ENCODE measurements around the gene MAGI2.

Gene MAGI2

GRCh38 chr7:79285756-79286155, 167.7 kb downstream of the MAGI2 start:
- Histone ChIP-seq H3K4me2 (ENCODE audit: low read length) (no peak overlapping the region), H3K36me3 (ENCODE audit: control insufficient read depth, low read length) (no peaks in the 10 kb centered on the region), H3K4me1 (ENCODE audit: control insufficient read depth, low read length) (no peaks in the 10 kb centered on the region), H3K79me2 (ENCODE audit: control insufficient read depth, low read length) (no peaks in the 10 kb centered on the region), H3F3A (ENCODE audit: control insufficient read depth, insufficient read depth) (no peaks in the 10 kb centered on the region), H3K27me3 (ENCODE audit: control insufficient read depth, low read length) (no peaks in the 10 kb centered on the region), H3K9me2 (replicated peaks; ENCODE audit: control insufficient read depth, low read length) (no peaks in the 10 kb centered on the region), H4K20me1 (ENCODE audit: control insufficient read depth, insufficient read depth, low read depth, low read length) (no peaks in the 10 kb centered on the region), H3K4me3 (ENCODE audit: low read length) (no peak overlapping the region), H3K27ac (ENCODE audit: low read depth, low read length) (no peak overlapping the region), H3K9me3 (ENCODE audit: control insufficient read depth, insufficient read depth, low read length) (no peaks in the 10 kb centered on the region)
- TF ChIP-seq EZH2phosphoT487 (IDR thresholded peaks at IDR 0.05; ENCODE audit: borderline replicate concordance, low read length) (no peak), CTCF (IDR thresholded peaks at IDR 0.05; ENCODE audit: low read depth, low read length, poor library complexity, severe bottlenecking) (no peak)

GRCh38 chr7:79284211-79284610, 169.3 kb downstream of the MAGI2 start:
- H3K36me3 ChIP-seq (ENCODE audit: control insufficient read depth, low read length), result no peaks in the 10 kb centered on the region
- no peaks in the 10 kb centered on the region for H3K4me1 ChIP-seq (ENCODE audit: control insufficient read depth, low read length)
- TF ChIP-seq EZH2phosphoT487 (IDR thresholded peaks at IDR 0.05; ENCODE audit: borderline replicate concordance, low read length), result no peak
- no peak for TF ChIP-seq CTCF (IDR thresholded peaks at IDR 0.05; ENCODE audit: low read depth, low read length, poor library complexity, severe bottlenecking)
- no peaks in the 10 kb centered on the region for H3K79me2 ChIP-seq (ENCODE audit: control insufficient read depth, low read length)
- H3K4me3 ChIP-seq (ENCODE audit: low read length), result no peak overlapping the region
- no peaks in the 10 kb centered on the region for H3F3A ChIP-seq (ENCODE audit: control insufficient read depth, insufficient read depth)
- no peaks in the 10 kb centered on the region for H4K20me1 ChIP-seq (ENCODE audit: control insufficient read depth, insufficient read depth, low read depth, low read length)
- H3K9me3 ChIP-seq (ENCODE audit: control insufficient read depth, insufficient read depth, low read length), result no peaks in the 10 kb centered on the region
- H3K4me2 ChIP-seq (ENCODE audit: low read length), result no peak overlapping the region
- H3K9me2 ChIP-seq (replicated peaks; ENCODE audit: control insufficient read depth, low read length), result no peaks in the 10 kb centered on the region
- H3K27ac ChIP-seq (ENCODE audit: low read depth, low read length), result no peak overlapping the region
- no peaks in the 10 kb centered on the region for H3K27me3 ChIP-seq (ENCODE audit: control insufficient read depth, low read length)

- Histone ChIP-seq H3K9me3 (ENCODE audit: control insufficient read depth, insufficient read depth, low read length) (no peaks in the 10 kb centered on the region), H3K4me2 (ENCODE audit: low read length) (no peak overlapping the region), H3K36me3 (ENCODE audit: control insufficient read depth, low read length) (no peaks in the 10 kb centered on the region), H3K79me2 (ENCODE audit: control insufficient read depth, low read length) (no peaks in the 10 kb centered on the region), H3K27ac (ENCODE audit: low read depth, low read length) (no peak overlapping the region), H3K4me3 (ENCODE audit: low read length) (no peak overlapping the region), H3K4me1 (ENCODE audit: control insufficient read depth, low read length) (no peaks in the 10 kb centered on the region), H3K27me3 (ENCODE audit: control insufficient read depth, low read length) (no peaks in the 10 kb centered on the region), H3F3A (ENCODE audit: control insufficient read depth, insufficient read depth) (no peaks in the 10 kb centered on the region), H3K9me2 (replicated peaks; ENCODE audit: control insufficient read depth, low read length) (no peaks in the 10 kb centered on the region), H4K20me1 (ENCODE audit: control insufficient read depth, insufficient read depth, low read depth, low read length) (no peaks in the 10 kb centered on the region)
- TF ChIP-seq EZH2phosphoT487 (IDR thresholded peaks at IDR 0.05; ENCODE audit: borderline replicate concordance, low read length) (no peak), CTCF (IDR thresholded peaks at IDR 0.05; ENCODE audit: low read depth, low read length, poor library complexity, severe bottlenecking) (no peak)
Observed at GRCh38 chr7:79282882-79283602, 170.4 kb downstream of the MAGI2 start.
